SK-N-SH (cell line): ENCODE measurements around the gene MYOZ2.

Source experiments
- FOXJ3 ChIP-seq: sonication (generic); formaldehyde crosslinking; IDR thresholded peaks from 2 replicates; pipeline ENCODE4 v1.5.1; 2020; ENCODE audit warnings: mild to moderate bottlenecking, missing genetic modification reagents
- NRF1 ChIP-seq: IDR thresholded peaks from 2 replicates; pipeline ENCODE4 v1.6.1; 2012; ENCODE audit warnings: low read depth, mild to moderate bottlenecking, low read length
- RAD21 ChIP-seq: IDR thresholded peaks from 2 replicates; pipeline ENCODE4 v1.6.1; 2012; ENCODE audit warnings: mild to moderate bottlenecking, low read length
- RCOR1 ChIP-seq: fragments of 150-350 bp; IDR thresholded peaks from 2 replicates; pipeline ENCODE4 v1.6.1; 2017; ENCODE audit warnings: antibody characterized with exemption, low read length
- TCF12 ChIP-seq: IDR thresholded peaks from 2 replicates; pipeline ENCODE4 v1.4.0; 2012
- USF1 ChIP-seq: IDR thresholded peaks from 2 replicates; pipeline ENCODE4 v1.4.0; 2012; ENCODE audit warnings: low read depth, borderline replicate concordance
- YY1 ChIP-seq: IDR thresholded peaks from 2 replicates; pipeline ENCODE4 v1.4.0; 2012; ENCODE audit warnings: low read depth, mild to moderate bottlenecking

GRCh38 chr4:119170195-119170594 is 34.6 kb downstream of the MYOZ2 start:
- TF ChIP-seq NRF1 = no peak
- TF ChIP-seq FOXJ3 = no peak
- no peak for TF ChIP-seq RAD21
- no peak for TF ChIP-seq TCF12
- TF ChIP-seq USF1 = no peak
- TF ChIP-seq YY1 = no peak
- no peak for TF ChIP-seq RCOR1
